K562 treated with DMSO at 1 percent for 48 hours (cell line): Measurements from ENCODE around the gene RARRES1. TPM values are rescaled to one million over a fixed set of nuclear protein-coding genes. Genes with fewer than 3 reads are reported as not detected.

ENCODE experiments used
- total RNA-seq: library from RNA; unstranded; fragments of 300-600 nt; gene quantifications from 2 replicates; pipeline ENCODE4 v1.2.3, GENCODE V29; 2022; ENCODE audit warnings: low replicate concordance; ENCODE audit errors: extremely low read depth

The RARRES1 gene, protein sequence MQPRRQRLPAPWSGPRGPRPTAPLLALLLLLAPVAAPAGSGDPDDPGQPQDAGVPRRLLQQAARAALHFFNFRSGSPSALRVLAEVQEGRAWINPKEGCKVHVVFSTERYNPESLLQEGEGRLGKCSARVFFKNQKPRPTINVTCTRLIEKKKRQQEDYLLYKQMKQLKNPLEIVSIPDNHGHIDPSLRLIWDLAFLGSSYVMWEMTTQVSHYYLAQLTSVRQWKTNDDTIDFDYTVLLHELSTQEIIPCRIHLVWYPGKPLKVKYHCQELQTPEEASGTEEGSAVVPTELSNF
- total RNA-seq: not detected in 2 replicates

DNA sequence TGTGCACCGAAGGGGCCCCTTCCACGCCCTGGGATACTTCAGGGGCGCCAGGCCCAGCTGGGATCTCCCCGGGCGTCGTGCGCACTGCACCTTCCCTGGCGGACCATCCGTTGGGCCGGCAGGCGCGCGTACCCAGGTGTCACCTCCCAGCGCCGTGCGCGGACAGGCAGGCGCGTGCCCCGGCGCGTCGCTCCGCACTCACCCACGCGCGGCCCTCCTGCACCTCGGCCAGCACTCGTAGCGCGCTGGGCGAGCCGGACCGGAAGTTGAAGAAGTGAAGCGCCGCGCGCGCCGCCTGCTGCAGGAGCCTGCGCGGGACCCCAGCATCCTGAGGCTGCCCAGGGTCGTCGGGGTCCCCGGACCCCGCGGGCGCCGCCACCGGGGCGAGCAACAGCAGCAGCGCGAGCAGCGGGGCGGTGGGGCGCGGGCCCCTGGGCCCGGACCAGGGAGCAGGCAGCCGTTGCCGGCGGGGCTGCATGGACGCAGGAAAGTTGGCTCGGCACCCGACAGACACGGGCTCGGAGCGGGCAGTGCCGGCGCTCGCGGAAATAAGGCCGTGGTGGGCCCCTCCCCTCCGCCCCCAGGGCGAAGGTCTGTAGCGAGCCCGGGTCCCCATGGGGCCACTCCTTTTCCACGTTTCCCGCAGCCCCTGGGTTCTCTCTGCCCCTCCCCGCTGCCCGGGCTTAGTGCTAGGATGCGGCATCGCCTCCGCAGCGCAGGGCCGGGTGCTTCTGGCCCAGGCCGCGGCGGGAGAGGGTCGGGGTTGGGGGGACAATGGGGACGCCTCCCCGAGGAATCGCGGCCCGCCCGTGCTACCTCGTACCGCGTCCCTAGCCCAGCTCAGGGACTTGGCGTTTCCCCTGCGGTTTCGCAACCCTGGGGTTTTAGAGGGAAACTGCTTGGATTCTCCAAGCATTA, at the start of gene RARRES1:
TSS of gene RARRES1 (minus strand) at position 520 of the 918 bp plus-strand sequence. CDS start at position 478, 42 bp downstream.

DNA sequence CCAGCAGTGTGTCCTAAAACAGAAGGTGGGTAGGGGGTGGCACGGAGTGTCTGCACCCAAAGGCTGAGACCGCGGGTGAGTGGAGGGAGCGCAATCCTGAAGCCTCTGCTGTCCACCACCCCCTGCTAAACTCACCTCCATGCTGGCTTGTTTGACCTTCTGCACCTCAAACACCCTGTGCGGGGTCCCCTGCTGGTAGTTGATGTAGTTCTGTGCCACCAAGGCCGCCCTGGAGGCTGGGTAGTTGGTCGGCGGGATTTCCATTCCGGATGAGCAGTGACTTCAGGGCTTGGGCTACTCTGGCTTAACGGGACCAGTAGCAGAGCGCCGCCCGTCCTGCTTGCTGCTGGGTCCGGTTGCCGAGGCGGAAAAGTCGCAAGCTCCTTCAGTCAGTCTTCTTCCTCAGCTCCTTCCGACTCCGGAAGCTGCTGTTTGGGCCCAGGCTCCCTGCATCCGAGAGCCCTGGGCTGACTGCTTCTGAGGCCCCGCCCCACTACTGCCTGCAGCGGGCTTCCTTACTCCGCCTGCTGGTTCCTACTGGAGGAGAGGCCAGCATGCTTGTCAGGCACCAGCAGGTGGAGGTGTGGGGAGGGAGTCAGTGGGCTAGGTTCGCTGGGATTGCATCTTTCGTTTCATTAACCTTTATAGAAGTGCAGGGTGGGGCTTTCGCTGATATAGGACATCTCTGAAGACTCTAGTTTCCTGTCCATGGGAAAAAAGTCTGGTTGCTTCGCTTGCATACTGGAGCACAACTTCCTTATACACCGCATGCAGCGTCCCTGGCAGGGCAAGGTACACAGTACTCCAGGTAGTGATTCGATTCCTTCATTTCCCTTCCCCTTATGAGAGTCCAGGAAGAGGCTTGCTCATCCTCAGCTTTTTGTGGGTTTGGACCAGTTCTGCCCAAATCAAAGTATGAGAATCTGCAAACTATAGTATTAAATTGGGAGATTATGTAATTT, 59.8 kb downstream of the RARRES1 start, which contains the start of gene LXN:
TSS of gene LXN (minus strand) at position 434 of the 962 bp plus-strand sequence. CDS start at position 264, 170 bp downstream.

Other genes starting within 250 kb of the RARRES1 start
- gene MLF1, start 161.3 kb downstream of the RARRES1 start, total RNA-seq: not detected in 2 replicates
- gene GFM1, start 87.9 kb downstream of the RARRES1 start, total RNA-seq: not detected in 2 replicates
- not detected in 2 replicates for gene LXN, start 59.8 kb downstream of the RARRES1 start, total RNA-seq
- not detected in 2 replicates for gene MFSD1, start 69.6 kb upstream of the RARRES1 start, total RNA-seq